HepG2 (cell line): ENCODE data around the gene LTB4R. TPM values are rescaled to one million over a fixed set of nuclear protein-coding genes. Genes with fewer than 3 reads are reported as not detected.

Experiments used
- BCL6 ChIP-seq: IDR thresholded peaks from 2 replicates; pipeline ENCODE4 v1.6.1; 2016; ENCODE audit warnings: missing genetic modification reagents, missing compliant biosample characterization
- CCDC6 ChIP-seq: sonication (generic); formaldehyde crosslinking; IDR thresholded peaks from 2 replicates; pipeline ENCODE4 v1.8.1; 2022; ENCODE audit warnings: mild to moderate bottlenecking, missing genetic modification reagents, moderate library complexity
- GZF1 ChIP-seq: sonication (generic); formaldehyde crosslinking; IDR thresholded peaks from 2 replicates; pipeline ENCODE4 v1.5.1; 2020; ENCODE audit warnings: mild to moderate bottlenecking, missing genetic modification reagents
- HMGA1 ChIP-seq: sonication (generic); formaldehyde crosslinking; conservative IDR thresholded peaks from 2 replicates; pipeline ENCODE4 v1.4.0; 2020; ENCODE audit warnings: missing genetic modification reagents
- HNRNPL ChIP-seq: fragments of 200-400 bp; formaldehyde crosslinking; IDR thresholded peaks from 2 replicates; pipeline ENCODE4 v1.6.1; 2017; ENCODE audit warnings: mild to moderate bottlenecking, low read depth, low read length
- HOXA7 ChIP-seq: sonication (generic); formaldehyde crosslinking; IDR thresholded peaks from 2 replicates; pipeline ENCODE4 v1.8.1; 2022; ENCODE audit warnings: mild to moderate bottlenecking, missing genetic modification reagents, moderate library complexity
- MAFG ChIP-seq: sonication (generic); formaldehyde crosslinking; IDR thresholded peaks from 2 replicates; pipeline ENCODE4 v1.5.1; 2020; ENCODE audit warnings: mild to moderate bottlenecking, missing genetic modification reagents
- PCBP2 ChIP-seq: fragments of 200-400 bp; formaldehyde crosslinking; optimal IDR thresholded peaks from 2 replicates; pipeline ENCODE3; 2018; ENCODE audit warnings: low read length, low read depth; ENCODE audit not compliant: poor library complexity, severe bottlenecking
- RELA ChIP-seq: sonication (generic); formaldehyde crosslinking; IDR thresholded peaks from 2 replicates; pipeline ENCODE4 v1.4.0; 2020; ENCODE audit warnings: missing genetic modification reagents
- RORA ChIP-seq: sonication (generic); formaldehyde crosslinking; IDR thresholded peaks from 2 replicates; pipeline ENCODE4 v1.5.0; 2020; ENCODE audit warnings: mild to moderate bottlenecking, missing genetic modification reagents, moderate library complexity
- SOX6 ChIP-seq, 2 experiments: fragments of 450-650 bp in 1 of 2; sonication (generic) in 1 of 2; formaldehyde crosslinking in 1 of 2; IDR thresholded peaks; 2 replicates each; pipeline versions ENCODE4 v1.4.0 to v1.6.1; 2017 to 2020; ENCODE audit warnings: antibody characterized with exemption in 1 of 2, mild to moderate bottlenecking in 1 of 2, missing genetic modification reagents in 1 of 2
- SRSF4 ChIP-seq: fragments of 200-400 bp; formaldehyde crosslinking; IDR thresholded peaks from one replicate; pipeline ENCODE4 v1.6.1; 2018; ENCODE audit warnings: mild to moderate bottlenecking, low read depth, low read length, moderate library complexity; ENCODE audit not compliant: poor library complexity, severe bottlenecking
- ZFP36L2 ChIP-seq: sonication (generic); formaldehyde crosslinking; IDR thresholded peaks from 2 replicates; pipeline ENCODE4 v1.4.0; 2020; ENCODE audit warnings: missing genetic modification reagents
- ZNF124 ChIP-seq: sonication (generic); formaldehyde crosslinking; IDR thresholded peaks from 2 replicates; pipeline ENCODE4 v1.4.0; 2020; ENCODE audit warnings: missing genetic modification reagents
- ZNF275 ChIP-seq: sonication (generic); formaldehyde crosslinking; IDR thresholded peaks from 2 replicates; pipeline ENCODE4 v1.8.0; 2022; ENCODE audit warnings: missing genetic modification reagents, mild to moderate bottlenecking, inconsistent platforms, borderline replicate concordance
- ZNF484 ChIP-seq: sonication (generic); formaldehyde crosslinking; IDR thresholded peaks from 2 replicates; pipeline ENCODE4 v1.5.1; 2020; ENCODE audit warnings: mild to moderate bottlenecking, low read depth, missing genetic modification reagents, borderline replicate concordance
- ZNF740 ChIP-seq: sonication (generic); formaldehyde crosslinking; IDR thresholded peaks from 2 replicates; pipeline ENCODE4 v1.4.0; 2020; ENCODE audit warnings: missing genetic modification reagents
- ZNF784 ChIP-seq: sonication (generic); formaldehyde crosslinking; IDR thresholded peaks from 2 replicates; pipeline ENCODE4 v1.5.1; 2020; ENCODE audit warnings: missing genetic modification reagents, mild to moderate bottlenecking, borderline replicate concordance
- ZNF891 ChIP-seq: sonication (generic); formaldehyde crosslinking; IDR thresholded peaks from 2 replicates; pipeline ENCODE4 v1.5.0; 2020; ENCODE audit warnings: mild to moderate bottlenecking, missing genetic modification reagents
- ZSCAN5A ChIP-seq: sonication (generic); formaldehyde crosslinking; IDR thresholded peaks from 2 replicates; pipeline ENCODE4 v1.8.0; 2022; ENCODE audit warnings: mild to moderate bottlenecking, missing genetic modification reagents, borderline replicate concordance
- polyA plus RNA-seq, 8 experiments: library from polyadenylated mRNA; depleted of rRNA in 3 of 8; stranded (reverse) in 7 of 8; unstranded in 1 of 8; fragments of >200 nt; fragmentation: Illumina TruSeq in 4 of 8; extraction: Trizol in 4 of 8; gene quantifications; 2 replicates each; pipeline versions ENCODE4 v1.2.1 to v1.2.3, GENCODE V29; 2011 to 2016; ENCODE audit warnings: low read depth in 4 of 8, missing spikeins in 1 of 8, mixed read lengths in 1 of 8; ENCODE audit not compliant: insufficient read depth in 1 of 8
- total RNA-seq, 5 experiments: library from RNA; depleted of rRNA; stranded (reverse); fragments of >200 nt; fragmentation: Illumina TruSeq; extraction: Trizol; gene quantifications; 2 replicates each; pipeline ENCODE4 v1.2.3, GENCODE V29; 2016; ENCODE audit warnings: low read depth in 1 of 5
- TF ChIP-seq, protein P1 (sequence below): sonication (generic); formaldehyde crosslinking; IDR thresholded peaks from 2 replicates; pipeline ENCODE4 v1.8.0; 2022; ENCODE audit warnings: missing genetic modification reagents, mild to moderate bottlenecking, borderline replicate concordance
- TF ChIP-seq, protein P2 (sequence below): sonication (generic); formaldehyde crosslinking; conservative IDR thresholded peaks from 2 replicates; pipeline ENCODE4 v1.4.0; 2020; ENCODE audit warnings: missing genetic modification reagents

The LTB4R gene
- total and polyA plus RNA-seq, 2 of the 13 experiments (the other 11 are each of a cell fraction or from before 2014, with no cell fraction given), result 3.2 to 8.2 TPM

GRCh38 chr14:24366721-24367513, 55.6 kb downstream of the LTB4R start (continued):
- TF ChIP-seq PCBP2, result no peak
- TF ChIP-seq ZNF275, result peak; percentile 54; the same call in 1 of the 2 replicates
- no peak for TF ChIP-seq HMGA1 (CRISPR knock-in tag)
- TF ChIP-seq, protein P1, sequence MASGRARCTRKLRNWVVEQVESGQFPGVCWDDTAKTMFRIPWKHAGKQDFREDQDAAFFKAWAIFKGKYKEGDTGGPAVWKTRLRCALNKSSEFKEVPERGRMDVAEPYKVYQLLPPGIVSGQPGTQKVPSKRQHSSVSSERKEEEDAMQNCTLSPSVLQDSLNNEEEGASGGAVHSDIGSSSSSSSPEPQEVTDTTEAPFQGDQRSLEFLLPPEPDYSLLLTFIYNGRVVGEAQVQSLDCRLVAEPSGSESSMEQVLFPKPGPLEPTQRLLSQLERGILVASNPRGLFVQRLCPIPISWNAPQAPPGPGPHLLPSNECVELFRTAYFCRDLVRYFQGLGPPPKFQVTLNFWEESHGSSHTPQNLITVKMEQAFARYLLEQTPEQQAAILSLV (CRISPR knock-in tag), result 0 out of 2 replicates have a peak, but pooled peaks have one; percentile 54
- TF ChIP-seq MAFG, result no peak
- TF ChIP-seq SOX6 (IDR thresholded peaks at IDR 0.05), result no peak
- TF ChIP-seq SOX6 (CRISPR knock-in tag; IDR thresholded peaks at IDR 0.05), result no peak; the same call in 1 of the 2 replicates
- no peak for TF ChIP-seq ZNF891 (CRISPR knock-in tag)
- TF ChIP-seq CCDC6 (CRISPR knock-in tag), result no peak; the same call in 1 of the 2 replicates
- TF ChIP-seq SRSF4, result no peak
- TF ChIP-seq HOXA7 (CRISPR knock-in tag), result no peak
- TF ChIP-seq ZNF740 (CRISPR knock-in tag), result peak; percentile 91
- peak; percentile 64 for TF ChIP-seq GZF1 (CRISPR knock-in tag)
- peak; percentile 61; the same call in 1 of the 2 replicates for TF ChIP-seq ZNF124 (CRISPR knock-in tag)
- TF ChIP-seq, protein P2, sequence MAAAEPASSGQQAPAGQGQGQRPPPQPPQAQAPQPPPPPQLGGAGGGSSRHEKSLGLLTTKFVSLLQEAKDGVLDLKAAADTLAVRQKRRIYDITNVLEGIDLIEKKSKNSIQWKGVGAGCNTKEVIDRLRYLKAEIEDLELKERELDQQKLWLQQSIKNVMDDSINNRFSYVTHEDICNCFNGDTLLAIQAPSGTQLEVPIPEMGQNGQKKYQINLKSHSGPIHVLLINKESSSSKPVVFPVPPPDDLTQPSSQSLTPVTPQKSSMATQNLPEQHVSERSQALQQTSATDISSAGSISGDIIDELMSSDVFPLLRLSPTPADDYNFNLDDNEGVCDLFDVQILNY (CRISPR knock-in tag), result no peak
- TF ChIP-seq BCL6 (CRISPR knock-in tag), result 0 out of 2 replicates have a peak, but pooled peaks have one; percentile 17
- peak; percentile 58; the same call in 1 of the 2 replicates for TF ChIP-seq ZFP36L2 (CRISPR knock-in tag)
- no peak for TF ChIP-seq ZSCAN5A
- no peak for TF ChIP-seq RORA (CRISPR knock-in tag)
- TF ChIP-seq HNRNPL, result 0 out of 2 replicates have a peak, but pooled peaks have one; percentile 9
- no peak for TF ChIP-seq RELA
- no peak for TF ChIP-seq ZNF784 (CRISPR knock-in tag)
- TF ChIP-seq ZNF484 (CRISPR knock-in tag), result no peak; the same call in 1 of the 2 replicates
